Measurements from ENCODE around the gene ABCG1.

ABCG1 gene

GRCh38 chr21:42285569-42286245 is 66.8 kb downstream of the ABCG1 start:
- DNase-seq (ENCODE audit: low read depth) = no peak
- no peak overlapping the region for H3K4me3 ChIP-seq (ENCODE audit: low read depth, low read length)
- TF ChIP-seq CTCF (conservative IDR thresholded peaks at IDR 0.05; ENCODE audit: low read depth, low read length) = no peak

- DNase-seq (ENCODE audit: low read depth) = no peak
- no peak overlapping the region for H3K4me3 ChIP-seq (ENCODE audit: low read depth, low read length)
- TF ChIP-seq CTCF (conservative IDR thresholded peaks at IDR 0.05; ENCODE audit: low read depth, low read length) = no peak
These were observed 67.5 kb downstream of the ABCG1 start for GRCh38 chr21:42286416-42286815.

GRCh38 chr21:42287193-42288083 is 68.5 kb downstream of the ABCG1 start:
- TF ChIP-seq CTCF (conservative IDR thresholded peaks at IDR 0.05; ENCODE audit: low read depth, low read length) = no peak
- DNase-seq (ENCODE audit: low read depth) = no peak
- H3K4me3 ChIP-seq (ENCODE audit: low read depth, low read length) = no peak overlapping the region

GRCh38 chr21:42288962-42289361 is 70.0 kb downstream of the ABCG1 start:
- TF ChIP-seq CTCF (conservative IDR thresholded peaks at IDR 0.05; ENCODE audit: low read depth, low read length) = no peak
- no peak for DNase-seq (ENCODE audit: low read depth)
- no peak overlapping the region for H3K4me3 ChIP-seq (ENCODE audit: low read depth, low read length)

- H3K4me3 ChIP-seq (ENCODE audit: low read depth, low read length) = no peak overlapping the region
- no peak for TF ChIP-seq CTCF (conservative IDR thresholded peaks at IDR 0.05; ENCODE audit: low read depth, low read length)
- no peak for DNase-seq (ENCODE audit: low read depth)
These were observed 71.0 kb downstream of the ABCG1 start for GRCh38 chr21:42289926-42290325.

- TF ChIP-seq CTCF (conservative IDR thresholded peaks at IDR 0.05; ENCODE audit: low read depth, low read length) = no peak
- DNase-seq (ENCODE audit: low read depth) = peak; percentile 2
- H3K4me3 ChIP-seq (ENCODE audit: low read depth, low read length) = no peak overlapping the region
These were observed 71.6 kb downstream of the ABCG1 start for GRCh38 chr21:42290505-42290904.

Measured in choroid plexus epithelial cell (primary cell).